ENCODE measurements around the gene FCHO1.

GRCh38 chr19:17721821-17722220 is 29.5 kb upstream of the FCHO1 start:
- no peak for TF ChIP-seq CTCF (IDR thresholded peaks at IDR 0.05)
- no peak for TF ChIP-seq EZH2 (IDR thresholded peaks at IDR 0.05)
- TF ChIP-seq EZH2phosphoT487 (IDR thresholded peaks at IDR 0.05), result no peak

All from neural progenitor cell (in vitro differentiated cells).